EH (cell line): ENCODE measurements around the gene ADRA2B.

Experiments
- DNase-seq: peaks from one replicate; pipeline ENCODE4 v3.0.0-alpha.2; 2015; ENCODE audit warnings: low read depth

The ADRA2B gene

GRCh38 chr2:96105152-96105915, 11.0 kb downstream of the ADRA2B start:
- DNase-seq = no peak

DNA sequence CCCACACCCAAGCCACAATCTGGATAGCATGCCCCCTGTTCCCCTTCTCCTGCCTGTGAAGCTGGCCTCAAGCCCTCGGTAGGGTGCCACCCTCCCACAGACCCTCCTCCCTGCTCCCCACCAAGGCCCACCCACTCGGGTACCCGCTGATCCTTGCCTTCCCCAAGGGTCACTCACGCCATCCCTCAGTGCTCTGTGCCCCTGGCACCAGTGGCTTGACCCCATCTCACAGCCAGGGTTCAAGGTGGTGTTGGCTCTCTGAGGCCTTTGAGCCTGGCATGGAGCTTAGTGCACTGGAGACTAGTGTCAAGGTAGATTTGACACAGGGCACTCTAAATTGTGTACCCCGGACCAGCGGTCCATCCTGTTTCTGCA, 11.9 kb downstream of the ADRA2B start:
- no peak for DNase-seq

- DNase-seq = no peak
These were observed 12.4 kb downstream of the ADRA2B start for GRCh38 chr2:96103761-96104486.

DNA sequence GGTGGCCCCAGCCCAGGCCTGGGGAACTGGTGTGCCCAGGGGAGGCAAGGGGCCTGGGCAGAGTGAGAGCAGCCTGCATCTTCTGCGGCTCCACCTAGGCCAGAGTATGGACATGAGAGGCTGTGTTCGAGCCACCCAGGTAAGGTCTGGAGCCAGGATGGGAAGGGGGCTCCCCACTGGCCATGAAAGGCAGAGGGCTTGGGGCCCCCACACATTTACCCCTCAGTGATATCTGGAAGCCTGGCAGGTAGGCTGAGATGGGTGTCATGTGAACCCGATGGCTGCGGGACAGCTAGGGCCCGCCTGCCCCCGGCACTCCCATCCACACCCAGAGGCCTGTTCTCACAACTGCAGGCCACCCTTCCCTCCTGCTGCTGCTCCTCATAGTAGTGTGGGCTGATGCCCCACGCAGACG, 13.2 kb downstream of the ADRA2B start:
- DNase-seq = no peak

DNA sequence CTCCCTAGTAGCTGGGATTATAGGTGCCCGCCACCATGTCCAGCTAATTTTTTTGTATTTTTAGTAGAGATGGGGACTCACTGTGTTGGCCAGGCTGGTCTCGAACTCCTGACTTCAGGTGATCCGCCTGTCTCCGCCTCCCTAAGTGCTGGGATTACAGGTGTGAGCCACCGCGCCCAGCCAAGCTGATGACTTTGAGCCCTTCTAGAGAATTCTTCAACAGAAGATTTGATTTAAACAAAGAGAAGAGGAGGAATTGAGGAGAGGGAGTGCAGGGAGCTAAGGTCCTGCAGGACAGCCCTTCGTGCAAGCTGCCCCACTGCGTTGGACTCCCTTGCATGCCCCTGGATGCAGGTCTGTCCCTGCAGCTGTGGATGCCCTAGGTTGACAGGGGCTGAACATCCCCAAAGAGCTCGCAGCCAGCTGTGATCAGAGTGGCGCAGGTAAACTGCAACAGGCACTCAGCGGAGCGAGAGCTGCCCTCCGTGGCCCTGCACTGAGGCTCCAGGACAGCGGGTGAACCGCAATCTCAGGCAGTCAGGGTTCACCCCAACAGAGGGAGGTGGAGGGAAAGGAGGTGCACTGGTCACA, 13.7 kb downstream of the ADRA2B start:
- no peak for DNase-seq

DNA sequence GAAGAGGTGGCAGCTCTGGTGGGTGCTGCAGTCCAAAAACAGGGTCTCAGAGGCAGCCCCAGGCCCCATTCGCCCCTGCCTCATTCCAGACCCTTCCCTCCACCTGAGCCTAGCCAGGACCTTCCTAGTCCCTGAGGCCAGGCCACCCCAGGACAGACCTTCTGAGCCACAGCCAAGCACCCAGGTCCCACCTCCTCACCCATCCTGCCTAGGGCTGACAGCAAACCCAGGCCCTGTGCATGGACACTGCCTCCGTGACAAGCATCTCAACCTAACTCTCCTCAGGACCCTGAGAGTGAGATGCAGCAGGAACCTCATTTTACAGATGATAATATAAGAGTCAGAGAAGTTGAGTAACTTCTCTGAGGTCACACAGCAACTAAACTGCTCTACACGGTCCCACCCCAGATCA, 15.5 kb downstream of the ADRA2B start:
- no peak for DNase-seq

GRCh38 chr2:96099861-96100798, 16.2 kb downstream of the ADRA2B start:
- DNase-seq = no peak

GRCh38 chr2:96098900-96099590, 17.3 kb downstream of the ADRA2B start:
- DNase-seq = no peak

- no peak for DNase-seq
These were observed 18.2 kb downstream of the ADRA2B start for GRCh38 chr2:96097951-96098823.

- no peak for DNase-seq
These were observed 18.9 kb downstream of the ADRA2B start for GRCh38 chr2:96097441-96097840.

- DNase-seq = no peak
These were observed 21.2 kb downstream of the ADRA2B start for GRCh38 chr2:96095116-96095636.

- no peak for DNase-seq
These were observed 22.8 kb downstream of the ADRA2B start for GRCh38 chr2:96093528-96093927.

DNA sequence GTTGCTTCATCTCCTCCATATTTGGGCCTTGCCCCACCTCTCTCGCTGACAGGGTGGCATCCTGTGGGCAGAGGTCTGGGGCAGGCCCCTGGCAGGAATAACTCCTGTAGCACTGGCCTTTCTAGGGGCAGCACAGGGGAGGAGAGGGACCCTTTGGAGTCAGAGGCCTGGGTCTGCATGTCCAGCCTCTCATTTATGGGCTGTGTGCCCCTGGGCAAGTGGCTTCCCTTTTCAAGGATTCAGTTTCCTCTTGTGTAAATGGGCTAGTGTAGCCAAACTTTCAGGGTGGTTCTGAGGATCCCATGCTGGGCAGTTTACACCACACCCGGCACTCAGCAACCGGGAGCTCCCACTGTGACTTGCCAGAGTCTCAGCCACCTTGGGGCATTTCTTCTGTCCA, 23.4 kb downstream of the ADRA2B start:
- no peak for DNase-seq

DNA sequence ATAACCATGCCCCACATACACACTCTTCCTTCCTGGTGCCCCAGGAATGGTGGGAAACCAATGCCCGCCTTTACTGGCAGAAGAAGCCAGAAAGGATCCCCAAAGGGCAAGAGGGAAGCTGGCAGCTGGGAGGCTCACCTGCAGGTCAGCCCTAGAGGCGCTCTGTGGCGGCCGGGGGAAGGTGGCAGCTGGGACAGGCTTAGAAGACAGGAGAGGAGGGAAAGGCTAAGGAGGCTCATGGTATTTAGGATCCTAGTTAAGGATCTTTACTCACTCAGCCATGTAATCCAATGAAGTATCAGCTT, 23.8 kb downstream of the ADRA2B start:
- DNase-seq = no peak

- DNase-seq = no peak
These were observed 24.4 kb downstream of the ADRA2B start for GRCh38 chr2:96091711-96092572.

DNA sequence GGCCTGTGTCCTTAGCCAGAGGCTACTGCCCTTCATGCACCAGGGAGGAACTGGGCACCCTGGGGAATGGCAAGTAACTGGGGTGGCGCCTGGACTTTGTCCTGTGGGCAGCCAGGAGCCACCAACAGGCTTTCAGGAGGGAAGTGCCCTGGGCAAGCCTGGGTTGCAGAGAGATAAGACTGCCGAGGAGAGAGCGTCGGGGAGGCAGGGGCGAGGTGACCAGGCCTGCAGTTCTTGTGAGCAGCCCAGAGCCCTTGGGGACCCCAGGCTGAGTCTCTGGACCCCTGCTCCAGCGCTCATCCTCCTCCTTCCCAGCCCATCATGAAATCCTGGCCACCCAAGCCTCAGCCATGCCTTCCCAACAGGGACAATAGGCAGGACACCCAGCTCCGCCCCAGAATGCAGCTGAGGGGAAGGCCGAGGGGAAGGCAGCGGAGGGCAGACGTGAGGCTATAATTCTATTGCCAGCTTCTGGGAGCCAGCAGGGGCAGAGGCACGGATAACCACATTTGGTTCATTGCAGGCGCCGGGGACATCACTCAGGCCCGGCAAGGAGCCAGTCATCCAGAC, 25.1 kb downstream of the ADRA2B start:
- DNase-seq = no peak

DNA sequence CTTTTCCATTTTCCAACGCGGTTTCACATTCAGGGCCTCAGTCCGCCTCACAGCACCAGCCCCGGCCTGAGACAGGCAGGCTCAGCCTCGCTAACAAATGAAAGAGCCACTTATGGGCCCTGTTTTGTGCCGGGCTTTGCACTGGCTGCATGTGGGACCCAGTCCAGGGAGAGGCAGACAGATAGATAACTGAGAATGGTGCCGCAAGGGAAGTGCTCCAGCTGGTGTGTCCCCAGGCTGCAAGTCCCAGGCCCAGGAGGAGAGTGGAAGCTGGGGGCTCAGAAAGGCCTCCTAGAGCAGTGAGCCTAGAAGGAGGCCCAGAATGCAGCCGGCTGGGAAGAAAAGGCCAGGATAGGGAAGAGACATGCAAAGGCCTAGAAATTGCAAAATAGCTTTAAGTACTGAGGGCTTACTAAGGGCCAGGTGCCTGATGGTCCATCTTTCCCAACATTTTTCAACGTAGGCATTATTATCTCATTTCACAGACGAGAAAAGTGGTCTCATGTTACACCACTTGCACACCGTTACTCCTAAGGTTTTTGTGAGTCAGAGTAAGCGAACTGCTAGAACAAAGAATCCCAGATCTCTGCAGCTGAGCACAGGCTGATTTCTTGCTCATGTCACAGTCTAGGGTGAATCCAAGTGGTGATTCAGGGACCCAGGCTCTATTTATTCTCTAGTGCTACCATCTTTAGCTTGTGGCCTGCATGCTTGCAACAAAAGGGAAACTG, 26.0 kb downstream of the ADRA2B start:
- DNase-seq = no peak
